ENCODE measurements around the gene ARHGEF2.

Gene ARHGEF2

GRCh38 chr1:155969377-155969791 is 9.0 kb downstream of the ARHGEF2 start:
- no peak for DNase-seq

- DNase-seq, result peak; percentile 76
Observed at GRCh38 chr1:155968670-155969069, 9.7 kb downstream of the ARHGEF2 start.

GRCh38 chr1:155968051-155968400 is 10.3 kb downstream of the ARHGEF2 start:
- no peak for DNase-seq

- DNase-seq, result no peak
Observed at GRCh38 chr1:155967341-155968050, 10.9 kb downstream of the ARHGEF2 start.

GRCh38 chr1:155966750-155967149 is 11.6 kb downstream of the ARHGEF2 start:
- no peak for DNase-seq

- DNase-seq, result no peak
Observed at GRCh38 chr1:155966135-155966534, 12.2 kb downstream of the ARHGEF2 start.

GRCh38 chr1:155964193-155964592 is 14.2 kb downstream of the ARHGEF2 start:
- no peak for DNase-seq

- no peak for DNase-seq
Observed at GRCh38 chr1:155962599-155963211, 15.6 kb downstream of the ARHGEF2 start.

GRCh38 chr1:155961937-155962336 is 16.4 kb downstream of the ARHGEF2 start:
- DNase-seq, result peak; percentile 91

GRCh38 chr1:155960081-155960745 is 18.1 kb downstream of the ARHGEF2 start:
- no peak for DNase-seq

GRCh38 chr1:155957411-155957915 is 20.9 kb downstream of the ARHGEF2 start:
- no peak for DNase-seq

- DNase-seq, result no peak
Observed at GRCh38 chr1:155954645-155955044, 23.7 kb downstream of the ARHGEF2 start.

GRCh38 chr1:155952505-155952890 is 25.8 kb downstream of the ARHGEF2 start:
- DNase-seq, result no peak

- no peak for DNase-seq
Observed at GRCh38 chr1:155951753-155952504, 26.4 kb downstream of the ARHGEF2 start.

- no peak for DNase-seq
Observed at GRCh38 chr1:155950829-155951228, 27.5 kb downstream of the ARHGEF2 start.

- no peak for DNase-seq
Observed at GRCh38 chr1:155947741-155948140, 30.6 kb downstream of the ARHGEF2 start.

- no peak for DNase-seq
Observed at GRCh38 chr1:155947292-155947691, 31.1 kb downstream of the ARHGEF2 start.

- no peak for DNase-seq
Observed at GRCh38 chr1:155946633-155947219, 31.6 kb downstream of the ARHGEF2 start.

- no peak for DNase-seq
Observed at GRCh38 chr1:155944444-155944799, 33.9 kb downstream of the ARHGEF2 start.

- no peak for DNase-seq
Observed at GRCh38 chr1:155942578-155943141, 35.7 kb downstream of the ARHGEF2 start.

GRCh38 chr1:155941845-155942531 is 36.4 kb downstream of the ARHGEF2 start:
- no peak for DNase-seq
